ENCODE data around the gene FAM222B.

Gene FAM222B

DNA sequence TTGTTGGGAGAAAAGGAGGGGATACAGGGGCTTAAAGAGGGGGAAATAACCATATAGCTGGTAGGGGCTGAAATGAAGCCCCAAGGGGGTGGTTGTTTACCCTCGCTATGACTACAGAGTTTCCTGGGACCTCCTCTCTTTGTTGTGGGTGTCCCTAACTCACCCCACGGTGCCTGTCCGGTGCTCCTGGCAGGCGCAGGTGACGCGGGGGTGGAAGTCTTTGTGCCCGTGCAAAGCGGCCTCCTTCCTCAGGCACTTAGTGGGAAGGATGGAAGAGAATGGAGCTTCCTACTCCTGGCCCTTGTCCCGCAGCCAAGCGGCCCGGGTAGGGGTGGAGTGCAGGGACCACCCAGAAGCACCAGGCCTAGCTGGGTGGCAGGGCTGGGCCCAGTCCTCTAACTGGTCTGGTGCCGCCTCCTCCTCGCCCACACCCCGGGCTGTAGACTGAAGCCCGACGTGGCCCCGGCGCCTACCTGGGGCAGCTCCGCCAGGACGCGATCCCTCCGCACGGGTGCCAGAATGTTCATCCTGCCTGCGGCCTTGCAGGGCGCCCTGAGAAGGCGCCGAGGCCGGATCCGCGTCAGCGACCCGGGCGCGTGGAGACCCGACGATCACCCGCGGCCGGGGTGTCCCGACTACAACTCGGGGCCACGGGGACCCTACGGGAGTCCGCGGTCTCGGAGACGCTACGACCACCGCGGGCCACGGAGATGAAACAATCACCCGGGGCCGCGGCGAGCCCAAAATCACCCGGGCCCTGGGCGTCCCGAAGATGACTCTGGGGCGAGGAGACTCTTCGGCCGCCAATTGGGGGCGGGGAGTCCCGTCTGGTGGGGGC is 125.6 kb downstream of the FAM222B start:
- H3K4me3 ChIP-seq (ENCODE audit: low read depth, low read length), result no peak overlapping the region
- DNase-seq (ENCODE audit: low read depth), result no peak
- no peak for TF ChIP-seq CTCF (IDR thresholded peaks at IDR 0.05; ENCODE audit: control insufficient read depth, extremely low read depth, insufficient read depth)

DNA sequence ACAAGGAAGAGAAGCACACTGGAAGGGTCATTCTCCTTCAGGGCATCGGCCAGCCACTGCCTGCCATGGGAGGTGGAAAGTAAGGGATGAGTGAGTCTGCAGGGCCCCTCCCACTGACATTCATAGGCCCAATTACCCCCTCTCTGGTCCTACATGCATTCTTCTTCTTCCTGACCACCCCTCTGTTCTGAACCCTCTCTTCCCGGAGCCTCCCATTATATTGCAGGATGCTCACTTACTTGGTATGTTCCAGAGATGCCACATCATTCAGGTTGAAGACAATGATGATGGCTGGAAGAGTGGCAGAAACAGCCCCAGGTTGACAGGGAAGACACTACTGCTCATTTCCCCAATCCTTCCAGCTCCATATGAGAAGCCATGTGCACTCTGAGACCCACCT is 127.4 kb downstream of the FAM222B start:
- no peak for TF ChIP-seq CTCF (IDR thresholded peaks at IDR 0.05; ENCODE audit: control insufficient read depth, extremely low read depth, insufficient read depth)
- DNase-seq (ENCODE audit: low read depth), result no peak
- H3K4me3 ChIP-seq (ENCODE audit: low read depth, low read length), result no peak overlapping the region

DNA sequence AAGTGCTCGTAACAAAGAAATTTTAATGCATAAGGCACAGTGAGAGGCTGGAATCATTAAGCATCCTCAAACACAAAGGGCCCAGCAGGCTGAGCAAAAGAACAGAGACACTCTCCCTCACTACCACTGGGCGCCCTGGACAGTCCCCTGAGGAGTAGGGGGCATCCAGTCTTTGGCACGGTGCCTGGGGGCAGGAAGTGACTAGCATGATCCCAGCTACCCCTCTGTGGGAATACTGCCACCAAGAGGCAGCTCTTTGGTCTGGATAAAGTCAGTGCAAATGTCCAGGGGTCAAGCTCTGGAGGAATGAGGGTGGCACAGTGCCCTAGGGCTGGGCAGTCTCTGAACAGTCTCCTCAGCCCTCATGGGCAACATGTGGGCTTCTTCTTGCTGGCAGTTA is 128.3 kb downstream of the FAM222B start:
- TF ChIP-seq CTCF (IDR thresholded peaks at IDR 0.05; ENCODE audit: control insufficient read depth, extremely low read depth, insufficient read depth), result no peak
- H3K4me3 ChIP-seq (ENCODE audit: low read depth, low read length), result no peak overlapping the region

DNA sequence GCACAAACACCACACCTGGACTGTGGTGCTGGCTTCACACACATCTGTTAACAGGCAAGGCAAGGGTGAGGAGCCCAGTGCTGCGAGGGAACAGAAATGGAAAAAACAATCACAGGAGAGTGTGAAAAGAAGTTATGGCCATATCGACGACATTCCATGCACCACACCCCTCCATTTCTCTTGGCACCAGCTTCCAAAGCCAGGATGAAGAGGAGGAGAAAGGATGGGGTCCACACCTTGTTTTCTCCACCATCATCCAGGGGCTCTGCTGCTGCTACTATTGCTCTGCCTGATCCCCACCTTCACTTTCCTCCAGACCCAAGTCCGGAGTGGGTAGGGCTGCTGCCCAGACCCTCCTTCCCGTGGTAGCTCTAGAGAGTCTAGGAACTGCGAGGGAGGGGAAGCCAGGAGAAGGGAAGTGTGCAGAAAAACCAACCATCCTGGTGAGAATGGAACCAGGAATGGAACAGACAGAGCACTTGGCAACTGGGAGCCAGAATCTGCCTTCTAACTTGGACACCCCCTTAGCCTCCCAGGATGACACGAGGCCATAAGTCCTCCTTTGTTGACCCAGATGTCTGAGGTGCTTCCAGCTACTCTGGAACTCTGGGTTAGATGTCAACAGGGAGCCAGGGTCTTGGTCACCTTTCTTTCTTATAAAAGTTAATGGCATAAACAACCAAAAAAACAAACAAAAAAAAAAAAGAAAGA is 129.7 kb downstream of the FAM222B start:
- no peak for TF ChIP-seq CTCF (IDR thresholded peaks at IDR 0.05; ENCODE audit: control insufficient read depth, extremely low read depth, insufficient read depth)
- no peak overlapping the region for H3K4me3 ChIP-seq (ENCODE audit: low read depth, low read length)
- no peak for DNase-seq (ENCODE audit: low read depth)

More for the DNA sequence above, 128.3 kb downstream of the FAM222B start:
- no peak for DNase-seq (ENCODE audit: low read depth)

DNA sequence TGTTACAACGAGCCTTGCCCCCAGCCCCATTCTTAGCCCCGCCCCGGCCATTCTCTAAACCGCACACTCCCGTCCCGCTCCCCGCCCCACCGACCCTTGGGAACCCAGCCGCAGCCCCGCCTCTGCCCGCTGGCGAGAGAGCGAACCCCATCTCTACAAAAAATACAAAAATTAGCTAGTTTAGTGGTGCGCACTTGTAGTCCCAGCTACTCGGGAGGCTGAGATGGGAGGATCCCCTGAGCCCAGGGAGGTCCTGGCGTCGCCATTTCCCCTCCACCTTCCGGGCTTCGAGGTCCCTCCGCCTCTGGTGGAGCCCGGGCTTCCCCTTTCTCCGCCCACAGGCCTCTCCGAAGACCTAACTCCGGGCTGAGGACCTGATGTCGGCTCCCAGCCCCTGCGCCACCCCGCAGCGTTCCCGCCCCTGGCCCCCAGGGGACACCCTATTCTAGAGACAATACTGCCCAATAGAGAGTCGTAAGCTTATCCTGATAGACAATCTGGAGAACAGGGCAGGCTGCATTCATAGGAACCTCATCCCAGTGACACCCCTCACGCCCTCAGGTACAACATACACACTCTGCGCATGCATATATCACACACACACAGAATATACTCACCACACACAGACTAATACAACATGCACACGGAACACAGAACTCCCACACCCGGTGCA is 130.4 kb downstream of the FAM222B start:
- no peak for TF ChIP-seq CTCF (IDR thresholded peaks at IDR 0.05; ENCODE audit: control insufficient read depth, extremely low read depth, insufficient read depth)
- DNase-seq (ENCODE audit: low read depth), result no peak
- no peak overlapping the region for H3K4me3 ChIP-seq (ENCODE audit: low read depth, low read length)

GRCh38 chr17:28711723-28712031 is 130.9 kb downstream of the FAM222B start, which contains the start of gene PROCA1:
PROCA1 (minus strand) TSS chr17:28711888; CDS start chr17:28711660, 228 bp downstream.
- no peak for DNase-seq (ENCODE audit: low read depth)
- H3K4me3 ChIP-seq (ENCODE audit: low read depth, low read length), result no peak within 1 kb of the TSS
- no peak for TF ChIP-seq CTCF (IDR thresholded peaks at IDR 0.05; ENCODE audit: control insufficient read depth, extremely low read depth, insufficient read depth)
